ENCODE results near the gene PNMA6E.

Gene PNMA6E

DNA sequence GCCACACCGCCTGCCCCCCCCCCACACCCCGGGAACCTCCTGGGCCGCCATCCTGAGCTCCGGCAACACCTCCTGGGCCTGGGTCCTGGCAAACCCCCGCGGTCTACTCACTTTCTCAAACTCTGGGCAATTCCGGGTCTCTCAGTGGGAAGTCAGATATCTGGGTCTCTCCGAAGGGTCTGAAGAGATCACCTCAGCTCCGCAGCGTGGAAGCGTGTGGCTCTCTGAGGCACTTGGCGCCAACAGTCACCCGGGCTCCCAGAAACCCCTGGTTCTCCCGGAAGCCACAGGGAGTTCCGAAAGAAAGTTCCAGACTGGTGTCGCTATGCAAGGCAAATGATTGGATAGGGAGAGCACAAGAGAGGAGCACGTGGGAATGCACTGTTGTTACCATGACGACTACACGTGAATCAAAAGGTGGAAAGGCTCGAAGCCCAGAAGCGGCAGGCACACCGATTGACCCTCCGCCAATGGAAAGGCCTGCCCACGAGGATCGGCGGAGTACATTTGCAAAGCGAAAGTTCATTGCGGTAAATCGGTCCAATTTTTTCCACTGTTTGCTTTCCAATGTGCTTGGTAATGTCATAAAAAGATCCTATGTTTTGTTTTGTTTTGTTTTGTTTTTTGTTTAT lies at the start of gene PNMA6E:
Gene PNMA6E (minus strand): TSS at position 218 of the 632 bp plus-strand sequence. CDS start 2,501 bp downstream, outside the sequence.
- no peak for DNase-seq (ENCODE audit: low read depth)

DNA sequence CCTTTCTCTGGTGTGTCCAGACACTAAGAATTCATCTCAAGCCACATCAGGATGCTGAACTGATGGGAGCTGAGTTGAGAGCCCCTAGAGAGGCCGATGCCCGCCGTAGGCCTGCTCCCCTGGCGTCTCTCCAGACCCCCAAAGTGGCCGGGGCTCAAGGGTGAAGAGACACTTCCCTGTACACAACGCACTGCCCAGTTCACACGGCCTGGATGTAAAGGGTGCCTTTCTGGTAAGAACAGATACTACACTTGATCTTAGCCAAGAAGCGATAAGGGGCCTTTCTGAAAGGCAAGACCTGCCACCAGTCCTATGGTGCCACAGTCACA lies 49.8 kb upstream of the PNMA6E start:
- DNase-seq (ENCODE audit: low read depth), result no peak

DNA sequence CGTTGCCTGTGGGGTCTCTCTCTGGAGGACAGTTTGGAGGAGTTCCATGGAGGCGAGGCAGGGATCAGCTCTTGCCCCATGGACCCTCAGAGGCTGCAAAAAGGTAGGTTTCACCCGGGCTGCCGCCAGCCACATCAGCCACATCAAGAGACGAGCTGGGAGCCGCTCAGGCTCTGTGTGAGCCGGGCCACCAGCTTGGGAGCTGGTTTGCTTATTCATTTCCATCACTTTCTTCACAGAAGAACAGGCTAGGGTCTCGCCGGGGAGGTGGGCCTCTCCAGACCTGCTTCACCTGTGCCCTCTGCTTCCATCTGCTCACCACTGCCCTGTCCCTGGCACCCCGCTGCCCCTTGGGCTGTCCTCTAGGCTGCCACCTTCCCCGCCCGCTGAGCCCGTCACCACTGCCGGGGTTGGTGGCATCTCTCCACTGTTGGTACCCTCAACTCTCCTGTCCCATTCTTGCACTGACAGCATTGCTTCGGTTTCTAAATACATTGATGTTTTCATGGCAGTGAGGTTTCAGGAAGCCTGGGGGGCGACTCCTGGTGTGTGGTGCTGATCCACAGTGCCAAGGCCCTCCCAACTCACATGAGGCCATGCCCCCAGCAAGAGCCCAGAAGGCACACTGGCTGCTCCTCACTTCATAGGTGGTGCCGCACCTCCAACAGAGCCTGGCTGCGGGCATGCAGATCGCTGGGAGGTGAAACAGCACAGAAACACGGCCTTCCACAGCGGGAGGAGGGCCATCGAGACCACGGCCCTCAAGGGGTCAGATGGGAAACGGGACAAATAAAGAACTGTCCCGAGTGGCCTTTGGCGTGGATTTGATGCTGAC lies 49.2 kb upstream of the PNMA6E start:
- DNase-seq (ENCODE audit: low read depth), result no peak

DNA sequence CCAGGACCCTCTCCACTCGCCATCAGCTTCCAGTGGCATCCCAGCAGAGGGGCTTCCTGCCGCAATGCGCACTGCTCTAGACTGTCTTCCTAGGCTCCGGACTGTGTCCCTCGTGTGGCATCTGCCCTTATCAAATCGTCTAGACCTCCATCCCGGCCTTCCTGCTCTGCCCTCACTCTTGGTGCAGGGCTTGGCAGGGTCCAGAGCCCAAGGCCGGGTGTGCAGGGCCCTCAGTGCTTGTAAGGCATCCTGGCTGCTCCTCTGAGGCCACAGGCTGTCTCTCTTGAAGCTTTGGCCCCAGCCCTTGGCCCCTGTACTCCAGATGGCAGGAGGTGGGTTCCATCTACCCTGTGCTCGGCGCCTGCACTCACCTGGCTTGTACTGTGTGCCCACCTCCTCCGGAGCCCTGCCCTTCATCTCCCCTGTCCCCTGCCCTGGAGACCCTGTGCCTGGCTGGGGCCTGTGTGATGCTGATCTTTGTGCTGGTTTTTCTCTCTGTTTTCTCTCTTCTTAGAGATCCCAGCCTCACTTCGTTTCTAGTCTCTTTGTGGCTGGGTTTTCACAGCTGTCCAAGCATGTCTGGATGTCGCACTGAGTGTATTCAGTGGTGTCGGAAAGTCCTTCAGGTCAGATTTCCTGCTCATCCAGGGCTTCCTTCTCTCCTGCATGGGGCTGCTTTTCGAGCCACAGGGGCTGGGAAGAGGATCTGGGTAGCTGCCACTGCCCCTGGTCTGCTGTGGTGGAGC lies 48.4 kb upstream of the PNMA6E start:
- no peak for DNase-seq (ENCODE audit: low read depth)

DNA sequence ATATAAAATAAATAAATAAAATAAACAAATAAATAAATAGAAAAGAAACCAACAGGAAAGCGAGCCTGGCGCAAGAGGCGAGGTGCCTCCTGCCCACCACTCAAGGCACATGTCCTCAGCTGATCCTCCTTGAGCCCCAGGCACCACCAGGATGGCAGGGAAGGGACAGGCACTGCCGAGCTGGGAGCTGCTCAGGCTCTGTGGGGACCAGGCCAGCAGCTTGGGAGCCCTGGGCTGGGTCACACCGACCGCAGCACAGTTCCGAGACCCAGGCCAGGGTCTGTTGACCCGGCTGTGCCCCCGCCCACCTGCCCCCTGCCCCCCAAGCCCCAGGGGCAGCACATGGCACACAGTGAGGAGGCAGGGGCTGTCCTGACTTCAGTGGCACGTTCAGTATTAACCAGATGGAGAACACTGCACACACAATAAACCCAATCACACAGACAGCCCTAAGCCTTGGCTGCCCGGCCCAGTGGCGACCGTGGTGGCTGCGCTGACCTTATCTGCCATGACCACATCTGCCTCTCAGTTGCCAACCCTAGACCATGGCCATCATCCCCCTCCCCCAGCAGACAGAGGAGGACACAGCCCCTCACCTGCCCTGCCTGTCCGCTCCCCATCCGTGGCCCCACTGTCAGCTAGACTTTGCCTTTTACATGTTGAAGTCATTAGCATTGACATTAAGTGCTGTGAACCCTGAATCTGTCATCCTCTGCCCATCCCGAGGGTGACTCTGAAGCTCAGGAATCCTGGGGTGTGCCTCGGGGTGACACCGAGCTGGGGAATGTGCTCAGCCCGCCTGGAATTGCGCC lies 47.6 kb upstream of the PNMA6E start:
- no peak for DNase-seq (ENCODE audit: low read depth)

DNA sequence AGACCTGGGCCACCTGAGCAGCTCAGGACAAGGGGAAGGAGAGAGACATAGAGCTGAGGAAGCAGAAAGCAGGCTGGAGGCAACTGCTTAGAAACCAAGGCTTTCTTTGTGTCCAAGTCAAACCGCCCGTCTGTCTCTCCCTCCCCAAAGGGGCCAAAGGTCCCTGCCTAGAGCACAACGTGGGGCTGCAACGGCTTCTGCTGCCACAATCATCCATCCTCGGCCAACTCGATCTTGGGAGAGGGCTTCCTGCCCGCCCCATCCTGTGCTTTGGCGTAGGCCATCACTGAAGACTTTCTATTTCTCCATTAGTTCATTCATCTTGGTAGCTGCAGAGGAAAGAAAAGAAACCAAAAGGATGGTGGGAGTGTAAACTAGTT lies 46.4 kb upstream of the PNMA6E start:
- DNase-seq (ENCODE audit: low read depth), result no peak

DNA sequence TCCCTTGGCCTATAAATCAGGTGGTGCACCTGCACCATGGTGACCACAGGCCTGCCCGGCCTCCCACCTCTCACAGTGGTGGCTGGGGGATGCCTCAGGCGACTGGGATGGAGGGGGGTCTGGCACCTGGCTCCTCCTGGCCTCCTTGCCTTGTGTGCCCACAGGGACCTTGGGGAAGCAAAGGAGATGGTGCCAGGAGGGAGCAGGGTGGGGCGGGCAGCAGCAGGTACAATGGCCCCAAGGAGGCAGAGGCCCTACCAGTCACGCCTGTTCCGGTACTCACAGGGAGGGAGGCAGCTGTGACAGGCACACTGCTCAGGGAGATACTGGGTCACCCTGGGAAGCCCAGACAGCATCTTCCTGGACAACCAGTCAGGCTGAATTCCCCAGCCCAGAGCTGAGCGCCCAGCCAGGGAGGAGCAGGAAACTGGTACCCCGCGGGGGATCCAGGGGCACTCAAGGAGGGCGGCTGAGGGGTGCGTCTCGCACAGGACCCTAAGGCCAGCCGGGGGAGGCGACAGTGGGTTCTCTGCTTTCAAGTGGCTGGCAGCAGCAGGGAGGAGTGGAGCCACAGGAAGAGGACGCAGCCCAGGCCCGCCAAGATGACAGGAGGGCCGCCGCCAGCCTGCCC lies 45.9 kb upstream of the PNMA6E start:
- no peak for DNase-seq (ENCODE audit: low read depth)

DNA sequence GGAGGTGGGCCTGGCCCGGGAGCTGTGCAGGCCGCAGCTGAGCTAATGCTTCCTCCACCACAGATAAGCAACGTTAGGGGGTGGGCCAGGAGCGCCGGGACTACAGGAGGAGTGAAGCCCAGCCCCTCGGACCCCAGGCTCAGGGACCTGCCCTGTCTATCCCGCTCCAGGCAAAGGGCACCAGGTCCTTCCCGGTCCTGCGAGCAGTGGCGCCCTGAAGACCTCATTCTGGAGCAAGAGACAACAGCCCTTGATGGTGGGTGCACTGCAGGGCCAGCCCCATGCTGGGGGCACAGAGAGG lies 45.4 kb upstream of the PNMA6E start:
- no peak for DNase-seq (ENCODE audit: low read depth)

DNA sequence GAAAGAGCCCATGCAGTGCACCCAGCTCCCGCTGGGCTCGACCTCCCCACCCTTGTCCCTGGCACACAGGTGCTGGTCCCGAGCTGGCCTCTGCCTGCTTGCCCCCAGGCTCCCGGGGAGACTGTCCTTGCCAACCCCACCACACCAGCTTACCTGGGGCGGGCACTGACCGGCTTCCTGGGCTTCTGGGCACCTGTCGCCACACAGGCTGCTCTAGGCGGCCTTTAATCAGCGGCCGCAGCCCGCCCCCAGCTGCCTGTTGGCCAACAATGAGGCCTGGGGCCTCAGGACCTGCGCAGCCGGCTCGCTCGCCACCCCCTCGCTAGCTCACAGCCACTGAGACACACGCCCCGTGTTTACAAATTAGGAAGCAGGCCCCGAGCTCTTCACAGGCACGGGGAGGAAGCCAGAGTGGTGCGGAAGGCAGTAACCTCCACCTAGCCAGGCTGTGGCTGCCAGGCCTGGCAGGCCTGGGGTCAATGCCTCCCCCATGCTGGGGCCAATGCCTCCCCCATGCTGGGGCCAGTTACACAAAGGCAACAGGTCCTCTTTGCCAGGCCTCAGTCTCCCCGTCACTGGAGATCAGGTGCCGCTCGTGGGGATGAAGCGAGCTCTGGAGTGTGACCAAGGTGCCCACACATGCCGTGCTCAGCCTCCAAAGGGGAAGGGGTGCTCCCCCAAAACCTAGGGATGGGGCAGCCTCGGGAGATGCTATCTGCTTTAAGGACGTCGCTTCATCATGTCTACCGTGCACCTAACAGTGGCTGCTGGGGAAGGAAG lies 44.9 kb upstream of the PNMA6E start, which contains the start of gene TREX2:
Gene TREX2 (minus strand): TSS at position 201 of the 780 bp plus-strand sequence. CDS start 626 bp downstream, outside the sequence.
- DNase-seq (ENCODE audit: low read depth), result no peak

DNA sequence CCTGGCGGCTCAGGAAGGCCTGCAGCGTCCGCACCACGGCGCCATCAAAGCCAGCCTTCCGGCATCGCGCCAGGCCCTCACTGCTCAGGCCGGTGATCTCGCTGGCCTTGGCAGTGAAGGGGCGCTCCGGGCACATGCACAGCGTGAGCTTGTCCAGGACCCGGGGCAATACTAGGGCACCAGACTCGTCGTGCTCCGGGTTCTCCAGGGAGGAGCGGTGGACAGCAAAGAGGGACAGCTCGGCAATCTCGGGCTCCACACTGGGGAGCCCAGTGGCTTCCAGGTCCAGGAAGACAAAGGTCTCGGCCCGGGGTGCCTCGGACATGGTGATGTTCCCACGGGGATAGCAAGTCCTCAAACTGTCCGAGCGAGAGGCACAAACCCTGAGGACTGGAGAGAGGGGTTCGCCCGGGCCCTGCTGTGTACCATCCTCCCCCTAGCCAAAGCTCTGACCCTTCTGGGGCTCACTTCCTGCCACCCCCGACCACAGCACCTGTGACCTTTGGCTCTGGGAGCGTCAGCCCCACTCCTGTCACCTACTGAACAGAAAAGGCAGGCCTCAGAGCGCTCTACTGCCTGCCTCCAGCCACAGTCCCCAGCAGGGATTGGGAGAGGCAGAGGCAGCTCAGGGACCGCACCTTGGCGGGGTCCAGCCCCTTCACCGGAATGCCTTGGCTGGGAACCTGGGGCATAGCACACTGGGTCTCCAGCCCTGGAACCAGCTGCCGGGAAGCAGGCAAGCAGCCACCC lies 44.1 kb upstream of the PNMA6E start:
- DNase-seq (ENCODE audit: low read depth), result no peak

DNA sequence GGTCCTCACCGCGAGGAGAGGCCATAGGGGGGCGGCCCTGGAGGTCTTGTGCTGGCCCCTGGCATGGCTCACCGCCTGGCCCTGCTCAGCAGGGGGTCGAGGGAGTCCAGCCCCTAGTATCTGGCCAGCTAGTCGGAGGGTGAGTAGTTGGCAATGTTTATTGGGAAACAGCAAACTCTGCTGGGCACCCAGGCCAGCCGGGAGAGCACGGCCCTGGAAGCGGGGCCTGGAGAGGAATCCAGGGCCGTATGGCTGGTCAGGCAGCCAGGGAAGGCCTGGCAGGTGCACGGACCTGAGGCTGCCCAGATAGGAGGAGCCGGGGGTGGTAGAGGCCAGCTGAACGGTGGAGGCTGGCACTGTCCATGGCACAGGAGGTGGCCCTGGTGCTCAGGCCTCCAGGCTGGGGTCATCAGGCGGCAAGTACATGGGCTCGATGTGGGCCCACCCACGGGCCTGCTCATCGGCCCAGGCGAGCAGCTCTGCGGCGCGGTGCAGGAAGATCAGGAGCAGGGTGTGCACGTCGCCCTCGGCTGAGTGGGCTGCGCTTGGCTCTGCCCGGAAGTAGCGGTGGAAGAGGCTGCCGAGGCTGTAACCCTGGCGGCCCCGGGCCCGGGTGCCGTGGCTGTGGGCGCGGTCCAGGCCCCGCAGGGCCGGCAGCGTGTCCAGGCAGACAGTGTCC lies 43.3 kb upstream of the PNMA6E start:
- no peak for DNase-seq (ENCODE audit: low read depth)

DNA sequence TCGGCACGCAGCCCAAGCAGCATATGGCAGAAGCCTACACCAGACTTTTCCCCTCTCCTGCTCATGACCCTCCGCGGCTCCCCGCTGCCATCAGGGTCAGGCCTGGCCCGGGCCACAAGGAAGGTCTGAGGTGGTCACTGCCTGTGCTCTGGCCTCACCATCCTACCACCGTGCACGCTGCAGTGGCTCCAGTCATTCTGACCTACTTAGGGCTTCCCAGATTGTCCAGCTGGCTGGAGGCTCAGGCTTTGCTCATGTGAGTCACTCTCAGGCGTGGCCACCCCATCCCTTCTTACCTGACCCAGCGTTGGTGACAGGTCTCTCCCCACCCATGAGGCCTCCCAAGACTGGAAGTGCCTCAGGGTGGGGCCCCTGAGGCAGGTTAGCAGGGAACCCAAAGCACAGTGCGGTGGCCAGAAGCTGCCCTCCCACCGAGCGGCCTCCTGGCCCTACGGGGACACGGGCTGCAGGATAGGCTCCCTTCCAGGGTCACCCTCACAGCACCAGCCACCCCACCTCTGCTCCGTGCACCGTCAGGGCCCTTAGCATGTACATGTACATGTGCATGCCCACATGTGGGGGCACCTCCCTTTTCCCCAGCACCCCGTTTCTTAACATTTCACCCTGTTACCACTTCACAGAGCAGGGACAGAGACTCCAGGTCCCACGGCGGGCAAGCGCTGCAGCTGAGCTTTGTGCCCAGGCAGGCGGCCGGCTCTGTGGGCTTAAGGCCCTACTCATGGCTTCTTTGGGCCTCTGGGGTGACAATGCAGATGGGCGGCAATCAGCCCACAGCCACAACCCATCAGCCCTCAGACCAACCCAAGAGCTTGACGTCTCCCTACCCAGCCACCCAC lies 42.6 kb upstream of the PNMA6E start:
- no peak for DNase-seq (ENCODE audit: low read depth)

DNA sequence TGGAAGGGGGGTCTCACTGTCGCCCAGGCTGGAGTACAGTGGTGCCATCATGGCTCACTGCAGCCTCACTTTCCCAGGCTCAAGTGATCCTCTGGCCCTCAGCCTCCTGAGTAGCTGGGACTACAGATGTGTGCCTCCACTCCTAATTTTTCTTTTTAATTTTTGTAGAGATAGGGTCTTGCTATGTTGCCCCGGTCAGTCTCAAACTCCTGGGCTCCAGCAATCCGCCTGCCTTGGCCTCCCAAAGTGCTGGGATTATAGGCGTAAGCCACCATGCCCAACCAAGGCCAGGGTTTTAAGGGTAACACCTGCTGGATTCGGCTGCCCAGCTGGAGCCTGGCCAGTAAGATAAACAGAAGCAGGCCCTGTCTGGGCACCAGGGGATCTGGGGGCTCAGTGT lies 41.3 kb upstream of the PNMA6E start:
- DNase-seq (ENCODE audit: low read depth), result no peak

DNA sequence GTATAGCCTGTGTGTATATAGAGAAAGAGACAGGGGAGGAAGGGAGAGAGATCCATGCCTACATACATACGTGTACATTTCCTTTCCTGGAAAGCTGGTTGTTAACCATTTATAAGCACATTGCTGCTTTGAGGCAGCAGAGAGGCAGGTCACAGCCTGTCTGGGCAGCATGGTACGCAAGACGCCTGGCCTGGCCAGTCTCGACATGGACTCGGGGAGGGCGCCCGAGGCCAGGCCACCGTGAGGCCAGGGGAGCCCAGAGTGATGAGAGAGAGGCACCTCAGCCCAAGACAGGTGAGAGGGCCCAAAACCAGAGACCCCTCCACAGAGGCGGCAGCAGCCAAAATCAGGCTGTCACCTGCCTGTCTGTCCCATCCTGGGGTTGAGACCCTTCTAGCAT lies 40.8 kb upstream of the PNMA6E start:
- no peak for DNase-seq (ENCODE audit: low read depth)

DNA sequence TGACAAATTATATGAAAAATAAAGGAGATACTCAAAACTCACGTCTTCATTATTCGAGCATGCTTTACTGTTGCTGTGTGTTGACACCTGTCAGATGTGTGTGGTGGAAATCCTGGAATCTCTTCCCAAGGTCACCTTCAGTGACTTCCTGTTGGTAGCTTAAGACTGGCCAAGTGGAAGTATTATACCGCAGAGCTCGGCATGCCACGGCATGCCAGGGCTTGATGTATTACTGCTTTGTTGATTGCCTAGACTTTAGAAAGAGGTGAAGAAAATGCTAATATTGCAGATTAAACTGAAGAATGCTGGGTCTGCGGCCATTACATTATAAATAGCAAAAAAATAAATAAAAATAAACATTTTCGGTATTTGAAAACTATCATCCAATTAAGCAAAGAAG lies 40.1 kb upstream of the PNMA6E start:
- DNase-seq (ENCODE audit: low read depth), result no peak

DNA sequence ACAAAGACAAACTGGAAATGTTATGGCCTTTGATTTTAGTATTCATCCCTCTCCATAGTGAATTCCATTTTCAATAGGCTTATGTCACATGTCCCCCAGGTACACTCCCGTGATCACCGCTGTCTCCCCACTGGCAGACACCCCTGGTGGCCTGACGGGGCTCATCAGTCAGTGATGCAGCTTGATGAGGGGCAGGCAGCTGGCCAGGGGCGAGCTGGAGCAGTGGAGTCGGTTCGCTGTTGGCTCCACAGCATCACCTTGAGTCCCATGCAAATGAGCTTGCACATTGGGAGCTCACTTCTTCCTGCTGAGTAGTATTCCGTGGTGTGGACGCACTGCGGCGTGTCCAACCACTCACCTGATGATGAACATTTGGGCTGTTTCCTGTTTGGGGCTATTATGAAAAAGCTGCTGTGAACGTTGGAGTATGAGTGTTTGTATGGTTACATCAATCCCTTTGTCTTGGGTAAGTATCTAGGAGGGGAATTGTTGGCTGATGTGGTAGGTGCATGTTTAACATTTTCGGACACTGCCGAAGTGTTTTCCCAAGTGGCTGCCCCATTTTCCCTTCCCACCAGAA lies 39.5 kb upstream of the PNMA6E start:
- no peak for DNase-seq (ENCODE audit: low read depth)

DNA sequence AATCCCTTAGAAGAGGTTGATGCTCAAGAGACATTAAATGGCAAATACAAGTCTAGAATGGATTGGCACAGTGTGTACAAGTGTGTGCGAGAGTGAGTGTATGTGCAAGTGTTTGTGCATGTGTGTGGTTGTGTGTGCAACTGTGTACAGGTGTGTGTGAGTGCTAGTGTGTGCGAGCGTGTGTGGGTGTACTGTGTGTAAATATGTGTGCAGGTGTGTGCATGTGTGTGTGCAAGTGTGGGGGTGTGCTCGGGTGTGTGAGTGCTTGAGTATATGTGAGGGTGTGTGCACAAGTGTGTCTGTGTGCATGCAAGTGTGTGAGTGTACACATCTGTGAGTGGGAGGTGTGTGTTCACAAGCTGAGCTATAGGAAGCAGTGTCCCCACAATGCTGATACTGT lies 38.8 kb upstream of the PNMA6E start:
- no peak for DNase-seq (ENCODE audit: low read depth)

DNA sequence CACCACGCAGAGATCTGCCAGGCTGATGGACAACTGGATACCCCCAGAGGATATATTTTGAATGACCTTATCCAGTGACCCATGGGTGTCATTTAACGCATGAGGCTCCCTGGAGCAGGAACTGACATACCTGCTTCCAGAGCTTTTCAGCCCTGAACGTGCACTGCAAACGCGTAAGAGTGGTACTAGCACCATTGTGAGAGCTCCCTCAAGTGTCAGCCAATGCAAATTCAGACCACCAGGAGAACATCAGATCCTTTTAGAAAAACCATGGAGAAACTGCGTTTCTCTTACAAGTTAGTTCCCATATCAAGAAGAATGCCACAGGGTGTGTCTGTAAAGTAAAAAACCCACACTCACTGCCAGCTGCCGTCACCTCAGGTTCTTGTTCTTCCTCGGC lies 37.4 kb upstream of the PNMA6E start:
- DNase-seq (ENCODE audit: low read depth), result no peak

All from stimulated activated CD8-positive, alpha-beta memory T cell treated with anti-CD3 and anti-CD28 coated beads, Interleukin-4, amount 100 ng/mL, for 24 hours (primary cell).